HG03469 (cell line): ENCODE measurements around the gene IMP4.
A peak's percentile ranks its signal among the peaks of the same experiment; 100 is the strongest.

ENCODE experiments used
- ATAC-seq: cut with Tn5 transposase; IDR thresholded peaks from one replicate; pipeline ENCODE4 v1.9.1; 2021; ENCODE audit warnings: mild to moderate bottlenecking, moderate library complexity, moderate number of reproducible peaks; ENCODE audit not compliant: unreplicated experiment

Gene IMP4

GRCh38 chr2:130355578-130356431 is 13.1 kb downstream of the IMP4 start, which contains the start of gene PTPN18:
TSS of gene PTPN18 (plus strand) at chr2:130356056. CDS start at chr2:130356108, 52 bp downstream.
- ATAC-seq = peak; percentile 81

DNA sequence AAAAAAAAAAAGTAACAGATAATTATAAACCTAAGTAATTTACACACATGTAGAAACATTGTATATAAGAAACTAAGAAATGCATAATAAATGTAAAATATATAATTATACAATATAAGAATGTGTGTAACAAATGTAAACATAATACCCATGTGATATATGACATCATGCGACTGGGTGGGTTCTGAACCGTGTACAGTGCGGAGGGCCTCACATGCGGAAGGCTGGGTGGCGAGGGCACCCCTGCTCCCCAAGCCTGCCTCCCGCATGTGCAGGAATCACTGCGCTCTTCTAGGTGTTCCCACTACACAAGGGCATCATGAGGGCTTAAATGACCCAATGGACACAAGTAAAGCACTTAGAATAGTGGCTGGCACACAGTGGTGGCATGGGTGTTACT is 15.2 kb downstream of the IMP4 start:
- ATAC-seq = no peak

DNA sequence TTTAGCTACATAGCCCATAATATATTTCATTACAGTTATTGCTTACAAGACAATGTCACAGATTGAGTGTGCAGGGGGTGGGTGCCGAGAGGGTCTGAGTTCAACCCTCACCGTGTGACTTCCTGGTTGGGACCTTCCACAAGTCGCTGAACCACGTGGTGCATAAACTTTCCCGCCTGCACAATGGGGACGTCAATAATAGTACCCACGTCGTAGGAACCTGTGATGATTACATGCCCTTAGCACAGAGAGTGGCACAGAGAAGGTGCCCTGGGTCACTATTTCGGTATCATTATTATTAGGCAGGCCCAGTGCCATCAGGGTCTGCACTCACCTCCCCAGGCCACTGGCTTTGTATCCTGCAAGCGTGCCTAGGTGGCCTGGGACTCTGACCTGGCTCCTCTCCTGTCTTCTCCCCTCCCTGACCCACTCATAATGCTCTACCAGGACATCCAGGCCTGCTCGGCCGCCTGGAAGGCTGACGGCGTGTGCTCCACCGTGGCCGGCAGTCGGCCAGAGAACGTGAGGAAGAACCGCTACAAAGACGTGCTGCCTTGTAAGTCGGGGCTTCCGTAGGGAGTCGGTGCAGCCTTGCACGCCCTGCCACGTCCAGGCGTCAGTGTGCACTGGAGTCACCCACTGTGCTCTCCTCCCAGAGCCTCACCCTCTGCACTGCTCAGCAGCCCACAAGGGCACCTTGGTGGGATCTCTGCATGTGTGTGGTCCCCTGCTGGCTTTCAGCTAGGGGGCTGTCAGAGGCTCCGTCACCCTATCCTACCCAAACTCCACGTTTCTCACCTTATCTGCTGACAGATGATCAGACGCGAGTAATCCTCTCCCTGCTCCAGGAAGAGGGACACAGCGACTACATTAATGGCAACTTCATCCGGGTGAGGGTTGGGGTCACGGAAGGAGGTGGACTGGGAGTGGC is 16.0 kb downstream of the IMP4 start:
- ATAC-seq = no peak

DNA sequence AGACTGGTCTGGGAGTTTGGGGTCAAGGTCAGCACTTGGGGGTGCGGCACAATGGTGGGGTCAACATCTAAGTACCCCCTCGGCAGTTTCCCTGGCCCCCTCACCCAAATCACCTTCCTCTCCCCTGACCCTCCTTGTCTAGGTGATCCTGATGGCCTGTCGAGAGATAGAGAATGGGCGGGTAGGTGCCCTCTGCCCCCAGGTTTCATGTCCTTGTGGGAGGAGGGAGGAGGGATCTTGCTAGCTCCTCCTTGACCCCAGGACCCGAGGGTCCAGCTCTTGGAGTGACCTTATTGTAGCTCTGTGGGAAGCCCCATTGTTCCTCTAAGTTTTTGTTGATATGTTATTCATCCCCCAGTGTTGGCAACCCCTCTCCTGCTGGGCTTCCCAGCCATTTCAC is 16.8 kb downstream of the IMP4 start:
- no peak for ATAC-seq

GRCh38 chr2:130363479-130363878 is 20.8 kb downstream of the IMP4 start:
- no peak for ATAC-seq

DNA sequence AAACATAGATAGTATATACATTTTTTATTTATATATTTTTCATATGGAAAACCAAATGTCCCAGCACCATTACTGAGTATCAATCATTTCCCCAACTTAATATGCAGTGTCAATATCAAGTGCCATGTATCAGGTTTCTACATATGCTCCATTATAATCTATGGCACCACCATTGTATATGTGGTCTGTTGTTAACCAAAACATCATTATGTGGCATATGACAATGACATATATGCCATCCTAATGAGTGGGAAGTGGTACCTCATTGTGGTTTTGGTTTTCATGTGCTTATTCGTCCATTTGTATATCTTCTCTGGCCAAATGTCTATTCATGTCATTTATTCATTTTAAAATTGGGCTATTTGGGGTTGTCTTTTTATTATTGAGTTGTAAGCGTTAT is 22.4 kb downstream of the IMP4 start:
- ATAC-seq = no peak

DNA sequence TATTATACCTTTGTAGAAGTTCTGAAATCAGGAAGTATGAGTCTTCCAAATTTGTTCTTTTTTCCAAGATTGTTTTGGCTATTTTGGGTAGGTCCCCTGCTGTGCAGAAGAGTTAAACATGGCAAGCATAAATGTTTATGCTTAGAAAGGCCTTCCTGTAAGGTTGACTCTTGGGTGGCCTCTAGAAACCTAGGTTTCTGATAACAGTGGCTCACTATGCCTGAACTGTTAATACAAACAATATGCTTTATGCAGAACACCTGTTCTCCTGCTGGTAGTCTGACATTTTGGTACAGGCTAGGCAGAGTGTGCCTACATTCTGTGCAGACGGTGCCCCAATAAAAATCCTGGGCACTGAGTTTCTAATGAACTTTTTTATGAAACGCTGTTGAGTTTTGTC is 23.3 kb downstream of the IMP4 start:
- no peak for ATAC-seq

DNA sequence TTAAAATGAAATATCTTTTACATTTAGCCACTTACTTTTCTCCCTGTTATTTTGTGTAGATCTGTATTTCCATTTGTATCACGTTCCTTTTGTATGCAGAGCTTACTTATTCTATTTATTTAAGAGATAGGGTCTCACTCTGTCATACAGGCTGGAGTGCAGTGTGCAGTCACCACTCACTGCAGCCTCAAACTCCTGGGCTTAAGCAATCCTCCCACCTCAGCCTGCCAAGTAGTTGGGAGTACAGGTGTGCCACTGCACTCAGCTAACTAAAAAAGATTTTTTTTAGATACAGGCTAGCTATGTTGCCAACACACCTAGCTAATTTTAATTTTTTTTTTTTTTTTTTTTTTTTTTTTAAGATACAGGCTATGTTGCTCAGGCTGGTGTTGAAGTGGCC is 24.0 kb downstream of the IMP4 start:
- ATAC-seq = no peak

DNA sequence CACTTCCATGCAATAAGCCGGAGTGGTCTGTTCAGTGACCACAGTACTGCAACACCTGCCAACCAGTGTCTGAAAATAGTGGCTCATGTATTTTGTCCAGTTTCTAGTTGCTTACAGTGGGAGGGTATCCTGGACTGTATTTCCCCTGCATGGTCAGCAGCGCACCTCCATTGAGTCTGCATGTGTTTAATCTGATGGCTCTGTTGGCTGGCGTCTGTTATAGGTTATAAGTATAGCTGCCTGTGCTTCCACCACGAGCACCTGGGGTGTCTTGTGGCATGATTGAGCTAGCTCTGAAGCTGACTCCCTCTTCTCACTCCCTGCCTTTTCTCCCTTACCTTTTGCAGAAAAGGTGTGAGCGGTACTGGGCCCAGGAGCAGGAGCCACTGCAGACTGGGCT is 26.1 kb downstream of the IMP4 start:
- ATAC-seq = no peak

DNA sequence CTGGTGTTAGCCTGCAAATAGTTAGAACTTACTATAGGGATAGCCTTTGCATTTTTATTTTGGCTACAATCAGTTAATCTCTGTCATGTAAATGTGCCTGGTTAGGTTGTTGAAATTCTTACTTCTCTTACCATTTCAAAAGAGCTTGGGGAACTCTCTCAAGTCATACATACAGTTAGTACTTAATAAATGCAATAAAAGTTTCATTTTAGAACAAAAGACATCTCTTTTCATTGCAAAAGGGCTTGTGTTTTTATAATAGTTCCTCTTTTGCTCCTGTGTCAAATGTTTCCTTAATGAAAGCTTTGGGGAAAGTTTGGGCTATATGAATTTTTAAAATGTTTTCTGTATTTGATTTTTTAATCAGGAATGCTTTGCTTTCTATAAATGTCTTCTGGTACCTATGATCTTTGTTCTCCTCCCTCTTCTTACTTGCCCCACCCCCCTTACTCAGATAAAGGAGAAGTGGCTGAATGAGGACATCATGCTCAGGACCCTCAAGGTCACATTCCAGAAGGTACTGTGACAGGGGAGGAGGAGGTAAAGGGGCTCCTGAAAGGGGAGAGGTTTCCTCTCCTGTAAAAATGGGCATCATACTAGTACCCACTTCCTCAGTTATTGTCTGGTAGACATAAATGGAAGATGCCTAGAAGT is 26.7 kb downstream of the IMP4 start:
- no peak for ATAC-seq

DNA sequence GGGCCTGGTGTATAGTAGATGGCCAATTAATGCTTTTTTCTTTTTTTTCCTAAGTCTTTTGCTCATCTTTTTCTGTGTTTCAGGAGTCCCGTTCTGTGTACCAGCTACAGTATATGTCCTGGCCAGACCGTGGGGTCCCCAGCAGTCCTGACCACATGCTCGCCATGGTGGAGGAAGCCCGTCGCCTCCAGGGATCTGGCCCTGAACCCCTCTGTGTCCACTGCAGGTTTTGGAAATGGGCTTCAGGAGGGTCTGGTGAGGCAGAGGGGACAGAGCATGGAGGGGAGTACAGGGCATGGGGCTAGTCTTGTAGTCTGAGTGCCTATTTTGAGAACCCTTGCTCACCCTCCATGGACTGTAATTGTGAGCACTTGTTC is 27.3 kb downstream of the IMP4 start:
- no peak for ATAC-seq

GRCh38 chr2:130370490-130370889 is 27.8 kb downstream of the IMP4 start:
- no peak for ATAC-seq

DNA sequence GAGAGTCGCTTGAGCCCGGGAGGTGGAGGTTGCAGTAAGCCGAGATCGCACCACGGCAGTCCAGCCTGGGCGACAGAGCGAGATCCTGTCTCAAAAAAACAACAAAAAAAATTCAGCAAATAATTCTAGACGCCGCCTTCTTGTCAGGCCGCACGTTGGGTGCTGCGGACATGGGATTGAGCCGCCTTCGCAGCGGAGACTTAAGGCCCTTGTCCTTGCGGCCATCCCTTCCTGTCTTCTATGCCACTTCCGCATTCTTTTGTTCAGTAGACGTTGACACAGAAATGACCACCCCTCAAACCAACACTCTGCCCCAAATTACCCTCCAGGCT is 29.0 kb downstream of the IMP4 start:
- peak; percentile 20 for ATAC-seq

DNA sequence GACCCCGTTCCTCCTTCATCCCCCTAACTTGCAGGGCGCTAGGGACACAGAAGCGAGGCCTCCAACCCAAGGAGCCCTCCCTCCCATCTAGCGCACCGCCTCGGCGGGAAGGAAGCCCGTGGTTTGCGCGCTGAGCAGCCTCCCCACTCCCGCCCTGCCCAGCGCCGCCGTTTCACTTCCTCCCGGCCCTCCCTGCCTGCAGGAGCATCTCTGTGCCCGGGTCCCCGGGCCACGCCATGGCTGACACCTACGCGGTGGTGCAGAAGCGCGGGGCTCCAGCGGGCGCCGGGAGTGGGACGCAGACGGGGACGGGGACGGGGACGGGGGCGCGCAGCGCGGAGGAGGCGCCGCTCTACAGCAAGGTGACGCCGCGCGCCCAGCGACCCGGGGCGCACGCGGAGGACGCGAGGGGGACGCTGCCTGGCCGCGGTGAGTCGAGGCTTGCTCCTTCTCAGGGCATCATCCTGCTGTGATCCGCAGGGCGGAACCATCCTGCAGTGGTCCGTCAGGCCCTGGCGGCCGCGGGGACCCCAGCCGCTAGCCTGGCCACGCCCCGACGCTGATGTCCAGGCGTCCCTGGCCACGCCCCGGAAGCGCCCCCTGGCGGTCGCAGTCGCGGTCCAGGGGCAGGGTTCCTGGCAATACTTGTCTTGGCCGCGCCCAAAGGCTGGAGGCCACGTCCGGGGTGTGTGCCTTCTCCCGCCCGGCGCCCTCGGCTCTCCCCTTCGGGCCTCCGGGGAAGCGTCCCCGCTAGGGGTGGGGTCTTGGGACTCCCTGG is 29.5 kb downstream of the IMP4 start:
- ATAC-seq = peak; percentile 56

GRCh38 chr2:130372833-130373807 is 30.4 kb downstream of the IMP4 start:
- ATAC-seq = no peak

- ATAC-seq = no peak
These were observed 31.2 kb downstream of the IMP4 start for GRCh38 chr2:130373808-130374365.

DNA sequence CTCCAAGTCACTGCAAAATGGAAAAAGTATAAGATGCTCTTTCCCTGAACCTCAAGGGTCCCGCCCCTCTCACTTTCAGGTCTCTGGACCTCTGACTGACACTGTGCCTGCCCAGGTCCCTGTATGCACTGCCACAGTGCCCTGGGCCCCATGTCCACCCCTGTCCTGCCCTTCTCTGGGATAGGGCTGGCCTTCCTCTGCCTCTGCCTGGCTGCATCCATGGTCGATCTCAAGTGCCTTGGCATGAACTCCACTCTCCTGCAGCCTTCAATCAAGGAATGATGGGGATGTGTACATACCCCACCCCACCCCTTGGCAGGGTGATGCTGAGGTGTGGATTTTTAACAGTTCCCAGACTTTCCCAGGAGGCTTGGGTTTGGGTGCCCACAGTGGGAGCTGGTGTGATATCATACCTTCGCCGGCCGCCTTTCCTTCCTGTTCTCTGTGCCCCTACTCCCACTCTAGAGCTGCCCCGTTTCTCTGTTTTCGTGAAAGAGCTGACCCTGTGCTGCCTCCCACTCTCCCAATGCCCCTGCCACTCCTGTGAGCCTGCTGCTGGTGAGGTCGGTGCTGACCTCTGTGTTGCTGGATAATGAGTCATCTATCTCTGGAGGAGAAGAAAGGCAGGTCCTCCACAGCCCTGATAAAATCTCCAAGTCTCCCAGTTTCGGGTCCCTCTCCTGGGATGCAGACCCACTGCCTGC is 32.0 kb downstream of the IMP4 start:
- no peak for ATAC-seq
